SJSA1 (cell line): ENCODE measurements around the gene ZNF496. TPM values are rescaled to one million over a fixed set of nuclear protein-coding genes. Genes with fewer than 3 reads are reported as not detected.
"Not testable (repeated sequence)": the region's sequence is repeated elsewhere in the genome, so short reads cannot be mapped to it uniquely, and the experiment has no call there.

Source experiments
- DNase-seq, 2 experiments: peaks; one replicate each; pipeline ENCODE4 v3.0.0-alpha.2; 2015 to 2020; ENCODE audit warnings: low spot score in 2 of 2, low read depth in 1 of 2
- H3K27ac ChIP-seq: fragments of 250-450 bp; sonication (Bioruptor Pico); 2 replicates; pipeline ENCODE4 v1.5.1; 2020; ENCODE audit warnings: mild to moderate bottlenecking, moderate library complexity
- H3K27me3 ChIP-seq: fragments of 250-450 bp; sonication (Bioruptor Pico); replicated peaks from 2 replicates; pipeline ENCODE4 v1.5.1; 2020; ENCODE audit warnings: mild to moderate bottlenecking, moderate library complexity
- H3K36me3 ChIP-seq: fragments of 250-450 bp; sonication (Bioruptor Pico); 2 replicates; pipeline ENCODE4 v1.5.1; 2020; ENCODE audit warnings: mild to moderate bottlenecking
- H3K4me1 ChIP-seq: fragments of 250-450 bp; sonication (Bioruptor Pico); replicated peaks from 2 replicates; pipeline ENCODE4 v1.6.1; 2021; ENCODE audit warnings: mild to moderate bottlenecking
- H3K4me3 ChIP-seq: fragments of 250-450 bp; sonication (Bioruptor Pico); 2 replicates; pipeline ENCODE4 v1.5.1; 2020; ENCODE audit warnings: mild to moderate bottlenecking
- H3K9me3 ChIP-seq: fragments of 250-450 bp; sonication (Bioruptor Pico); replicated peaks from 2 replicates; pipeline ENCODE4 v1.5.1; 2020; ENCODE audit warnings: mild to moderate bottlenecking
- total RNA-seq: library from RNA; depleted of rRNA; stranded (reverse); fragments of >200 nt; shearing (Covaris generic); gene quantifications from 2 replicates; pipeline ENCODE4 v1.2.3, GENCODE V29; 2014

The ZNF496 gene
- total RNA-seq, 1 experiment from 2014 or later: 23.8 TPM

- no peaks in the 10 kb centered on the region for H3K36me3 ChIP-seq
- no peak for DNase-seq
- H3K4me3 ChIP-seq: no peak overlapping the region
- H3K4me1 ChIP-seq: no peaks in the 10 kb centered on the region
- H3K9me3 ChIP-seq: no peaks in the 10 kb centered on the region
- H3K27ac ChIP-seq: no peak overlapping the region
- H3K27me3 ChIP-seq: no peaks in the 10 kb centered on the region
Observed at GRCh38 chr1:247366926-247367645, 35.4 kb upstream of the ZNF496 start.

DNA sequence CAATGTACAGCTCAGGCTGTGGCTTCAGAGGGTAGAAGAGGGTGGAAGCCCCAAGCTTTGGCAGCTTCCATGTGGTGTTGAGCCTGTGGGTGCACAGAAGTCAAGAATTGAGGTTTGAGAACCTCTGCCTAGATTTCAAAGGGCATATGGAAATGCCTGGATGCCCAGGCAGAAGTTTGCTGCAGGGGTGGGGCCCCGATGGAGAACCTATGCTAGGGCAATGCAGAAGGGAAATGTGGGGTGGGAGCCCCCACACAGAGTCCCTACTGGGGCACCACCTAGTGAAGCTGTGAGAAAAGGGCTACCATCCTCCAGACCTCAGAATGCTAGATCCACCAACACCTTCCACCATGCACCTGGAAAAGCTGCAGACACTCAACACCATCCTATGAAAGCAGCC, 34.7 kb upstream of the ZNF496 start:
- H3K36me3 ChIP-seq, DNase-seq, H3K4me3 ChIP-seq, H3K9me3 ChIP-seq, H3K27ac ChIP-seq, H3K4me1 ChIP-seq, H3K27me3 ChIP-seq: not testable (repeated sequence)

GRCh38 chr1:247365023-247365422, 33.4 kb upstream of the ZNF496 start:
- H3K27ac ChIP-seq: no peak overlapping the region
- H3K9me3 ChIP-seq: no peaks in the 10 kb centered on the region
- H3K4me3 ChIP-seq: no peak overlapping the region
- no peaks in the 10 kb centered on the region for H3K27me3 ChIP-seq
- no peaks in the 10 kb centered on the region for H3K36me3 ChIP-seq
- no peaks in the 10 kb centered on the region for H3K4me1 ChIP-seq
- DNase-seq: no peak

- not testable (repeated sequence) for H3K36me3 ChIP-seq, H3K27ac ChIP-seq, H3K4me1 ChIP-seq, H3K4me3 ChIP-seq, H3K9me3 ChIP-seq, DNase-seq, H3K27me3 ChIP-seq
Observed at GRCh38 chr1:247363000-247363399, 31.3 kb upstream of the ZNF496 start.

GRCh38 chr1:247362153-247362552, 30.5 kb upstream of the ZNF496 start:
- DNase-seq: no peak
- H3K4me3 ChIP-seq: no peak overlapping the region

DNA sequence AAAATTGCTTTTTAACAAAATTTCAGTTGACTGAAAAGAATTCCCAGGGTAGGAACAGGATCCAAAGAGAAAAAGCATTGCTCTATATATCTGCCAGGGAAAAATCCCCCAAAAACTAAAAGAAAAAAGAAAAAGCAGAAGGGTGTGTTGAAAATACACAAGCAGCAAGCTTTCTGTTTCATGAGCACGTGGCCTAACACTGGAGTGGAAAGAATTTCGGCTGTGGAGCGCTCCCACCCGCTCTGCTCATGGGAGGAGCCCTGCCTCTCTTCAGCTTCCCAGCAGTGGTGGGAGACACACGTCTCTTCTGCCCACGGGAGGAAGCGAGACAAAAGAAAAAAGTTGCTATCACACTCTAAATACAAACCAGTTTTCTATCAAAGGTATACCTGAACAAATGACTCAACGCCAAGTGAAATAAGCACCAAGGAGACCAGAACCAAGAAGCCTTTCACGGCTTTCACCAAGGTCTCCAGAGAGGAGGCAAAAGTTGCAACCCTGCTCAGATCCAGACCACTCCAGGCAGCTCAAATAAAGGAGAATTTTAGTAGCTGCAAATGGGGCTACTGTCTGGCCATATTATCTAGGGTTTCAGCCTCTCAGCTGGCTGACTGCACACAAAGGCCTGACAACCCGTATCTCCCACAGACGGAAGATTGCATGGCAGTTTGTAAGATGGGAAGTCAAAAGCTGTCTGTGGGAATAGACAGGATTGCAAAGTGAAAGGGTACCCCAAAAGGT, 29.5 kb upstream of the ZNF496 start:
- Histone ChIP-seq H3K4me3 (no peak overlapping the region), H3K27ac (no peak overlapping the region), H3K9me3 (no peaks in the 10 kb centered on the region), H3K36me3 (no peaks in the 10 kb centered on the region), H3K27me3 (no peaks in the 10 kb centered on the region), H3K4me1 (peaks cover 11% of the 10 kb centered on the region)
- no peak for DNase-seq

More at GRCh38 chr1:247362153-247362552, 30.5 kb upstream of the ZNF496 start:
- Histone ChIP-seq H3K27me3 (no peaks in the 10 kb centered on the region), H3K9me3 (no peaks in the 10 kb centered on the region), H3K27ac (no peak overlapping the region), H3K36me3 (no peaks in the 10 kb centered on the region), H3K4me1 (peaks cover 5% of the 10 kb centered on the region)

DNA sequence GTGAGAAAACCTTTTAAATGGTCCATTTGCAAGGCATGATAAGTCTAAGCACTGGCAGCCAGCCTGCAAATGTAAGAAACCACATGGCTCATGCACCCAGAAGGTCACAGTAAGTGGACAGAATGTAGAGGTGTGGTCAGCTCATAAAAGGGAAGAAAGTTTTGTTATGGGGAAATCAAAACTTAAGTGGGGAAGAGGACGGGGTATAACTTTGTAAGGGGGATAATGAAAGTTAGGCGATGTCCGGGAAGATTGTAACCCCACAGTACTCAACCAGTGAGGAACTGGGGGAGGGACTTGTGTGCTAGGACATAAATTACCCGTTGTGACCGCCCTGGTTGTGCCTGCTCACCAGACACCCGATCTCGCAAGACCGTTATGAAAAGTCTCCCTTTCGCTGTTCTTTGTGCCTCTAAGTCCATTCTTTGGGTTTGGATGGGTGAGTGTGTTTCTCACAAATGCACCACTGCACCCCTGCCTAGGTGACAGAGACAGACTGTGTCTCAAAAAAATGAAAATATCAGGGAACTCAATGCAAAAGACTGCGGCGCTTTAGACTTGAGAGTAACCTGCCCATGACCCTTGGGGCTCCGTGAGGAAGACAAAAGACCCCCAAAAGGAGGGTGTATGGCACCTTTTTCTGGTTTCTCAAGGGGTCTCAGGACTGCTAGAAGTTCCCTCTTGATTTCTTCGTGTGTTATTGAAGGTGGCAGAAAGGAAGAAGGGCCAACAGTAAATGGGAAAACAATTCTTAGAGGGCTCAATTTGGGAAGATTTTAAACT, 28.6 kb upstream of the ZNF496 start:
- Histone ChIP-seq H3K4me1 (peaks cover 11% of the 10 kb centered on the region), H3K9me3 (no peaks in the 10 kb centered on the region), H3K27ac (no peak overlapping the region), H3K27me3 (no peaks in the 10 kb centered on the region), H3K36me3 (no peaks in the 10 kb centered on the region), H3K4me3 (no peak overlapping the region)
- DNase-seq: no peak

- H3K9me3 ChIP-seq: no peaks in the 10 kb centered on the region
- no peaks in the 10 kb centered on the region for H3K27me3 ChIP-seq
- H3K4me1 ChIP-seq: peaks cover 11% of the 10 kb centered on the region
- no peaks in the 10 kb centered on the region for H3K36me3 ChIP-seq
- no peak for DNase-seq
- H3K4me3 ChIP-seq: no peak overlapping the region
- H3K27ac ChIP-seq: no peak overlapping the region
Observed at GRCh38 chr1:247359559-247359958, 27.9 kb upstream of the ZNF496 start.

DNA sequence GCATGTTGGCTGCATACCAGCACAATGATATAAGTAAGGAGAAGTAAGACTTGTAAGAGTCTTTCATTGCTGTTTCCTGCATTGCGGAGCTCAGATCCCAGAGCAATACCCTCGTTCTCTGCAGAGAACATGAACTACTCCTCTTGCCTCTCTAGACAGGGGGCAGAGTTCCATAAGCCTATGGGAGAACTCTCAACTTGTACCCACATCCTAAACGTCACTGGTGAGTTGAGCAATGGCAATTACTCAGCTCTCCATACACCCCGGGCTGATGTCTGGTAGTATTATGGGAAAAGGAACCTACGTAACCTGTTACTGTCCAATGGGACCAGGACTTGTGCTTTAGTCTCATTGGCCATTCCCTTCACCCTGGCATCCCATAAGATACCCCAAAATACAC, 27.3 kb upstream of the ZNF496 start:
- no peaks in the 10 kb centered on the region for H3K9me3 ChIP-seq
- H3K27ac ChIP-seq: no peak overlapping the region
- H3K4me1 ChIP-seq: peaks cover 11% of the 10 kb centered on the region
- H3K27me3 ChIP-seq: no peaks in the 10 kb centered on the region
- no peak overlapping the region for H3K4me3 ChIP-seq
- no peak for DNase-seq
- H3K36me3 ChIP-seq: no peaks in the 10 kb centered on the region

GRCh38 chr1:247357781-247358211, 26.1 kb upstream of the ZNF496 start:
- no peak for DNase-seq
- H3K4me3 ChIP-seq: no peak overlapping the region
- no peaks in the 10 kb centered on the region for H3K27me3 ChIP-seq
- H3K9me3 ChIP-seq: no peaks in the 10 kb centered on the region
- no peaks in the 10 kb centered on the region for H3K36me3 ChIP-seq
- no peak overlapping the region for H3K27ac ChIP-seq
- H3K4me1 ChIP-seq: peaks cover 11% of the 10 kb centered on the region

DNA sequence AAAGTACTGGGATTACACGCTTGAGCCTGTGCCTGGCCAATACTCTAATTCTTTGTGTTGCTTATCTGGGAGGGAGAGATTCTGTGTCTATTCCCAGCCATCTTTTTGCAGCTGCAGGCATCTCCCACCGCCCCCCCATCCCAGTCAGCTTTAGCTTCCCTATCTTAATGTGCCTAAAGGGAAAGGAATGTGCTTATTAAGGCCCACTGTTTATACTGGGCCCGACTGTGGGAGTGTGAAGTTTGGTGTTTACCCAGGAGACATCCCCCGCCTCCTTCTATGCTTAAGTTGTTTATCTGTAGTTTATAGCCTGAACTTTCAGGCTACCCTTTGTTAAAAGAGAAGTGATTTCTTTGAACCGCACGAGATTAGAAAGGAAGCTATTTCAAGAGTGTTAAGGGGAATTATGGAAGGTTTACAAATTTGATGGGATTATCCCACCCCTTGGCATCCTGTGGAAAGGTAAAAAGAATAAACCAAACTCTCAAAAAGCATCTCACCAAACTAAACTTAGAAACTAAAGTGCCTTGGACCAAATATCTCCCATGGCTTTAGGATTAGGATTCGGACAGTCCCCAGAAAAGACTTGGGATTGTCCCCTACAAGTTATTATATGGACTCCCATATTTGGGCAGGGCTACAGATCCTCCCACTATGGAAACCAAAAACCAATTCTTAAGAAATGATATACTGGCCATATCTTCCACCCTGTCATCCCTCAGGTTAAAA, 25.5 kb upstream of the ZNF496 start:
- no peaks in the 10 kb centered on the region for H3K9me3 ChIP-seq
- DNase-seq: peak; percentile 55
- H3K36me3 ChIP-seq: no peaks in the 10 kb centered on the region
- peaks cover 11% of the 10 kb centered on the region for H3K4me1 ChIP-seq
- H3K4me3 ChIP-seq: no peak overlapping the region
- H3K27me3 ChIP-seq: no peaks in the 10 kb centered on the region
- H3K27ac ChIP-seq: no peak overlapping the region

DNA sequence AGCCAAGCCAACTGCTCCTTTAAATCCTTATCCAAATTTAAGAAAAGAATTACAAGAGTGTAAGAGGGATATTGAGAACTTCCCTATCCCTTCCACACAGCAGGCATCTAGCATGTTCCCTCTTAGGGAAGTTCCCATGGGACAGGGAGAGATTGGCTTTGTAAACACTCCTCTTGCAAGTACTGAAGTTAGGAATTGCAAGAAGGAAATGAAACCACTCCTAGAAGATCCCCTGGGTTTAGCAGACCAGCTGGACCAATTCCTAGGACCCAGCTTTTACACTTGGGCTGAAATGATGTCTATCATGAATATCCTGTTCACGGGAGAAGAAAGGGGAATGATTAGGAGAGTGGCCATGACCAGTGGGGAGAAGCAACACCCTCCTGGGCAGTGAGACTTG, 23.5 kb upstream of the ZNF496 start:
- not testable (repeated sequence) for H3K36me3 ChIP-seq, DNase-seq, H3K4me3 ChIP-seq, H3K27me3 ChIP-seq, H3K9me3 ChIP-seq, H3K27ac ChIP-seq
- peaks cover 11% of the 10 kb centered on the region for H3K4me1 ChIP-seq

DNA sequence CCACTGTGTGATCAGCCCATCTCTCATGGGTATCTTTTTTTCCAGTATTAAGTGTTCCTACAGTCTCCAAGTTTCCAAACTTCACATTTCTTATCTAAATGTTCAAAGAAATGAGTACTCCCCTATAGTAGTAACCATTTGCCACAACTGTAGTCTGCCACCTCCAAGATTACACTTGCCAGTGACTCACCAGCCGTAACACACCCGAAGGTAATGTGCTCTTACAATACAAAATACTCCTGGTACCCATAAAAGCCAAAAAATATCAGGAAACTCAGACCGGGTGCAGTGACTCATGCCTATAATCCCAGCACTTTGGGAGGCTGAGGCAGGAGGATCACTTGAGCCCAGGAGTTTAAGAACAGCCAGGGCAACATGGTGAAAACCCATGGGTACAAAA, 20.5 kb upstream of the ZNF496 start:
- H3K27me3 ChIP-seq: no peaks in the 10 kb centered on the region
- H3K9me3 ChIP-seq: no peaks in the 10 kb centered on the region; the same call in 1 of the 2 replicates
- H3K36me3 ChIP-seq: no peaks in the 10 kb centered on the region
- DNase-seq: no peak
- H3K4me3 ChIP-seq: no peak overlapping the region
- no peak overlapping the region for H3K27ac ChIP-seq
- peaks cover 5% of the 10 kb centered on the region for H3K4me1 ChIP-seq
